GM12874 (cell line): ENCODE measurements around the gene PLPPR3.

Experiments used
- TF ChIP-seq, protein P1 (sequence below): IDR thresholded peaks from 2 replicates; pipeline ENCODE4 v1.5.1; 2011; ENCODE audit warnings: low read depth, mild to moderate bottlenecking, control low read depth, low read length, moderate library complexity; ENCODE audit not compliant: insufficient read depth

The PLPPR3 gene

DNA sequence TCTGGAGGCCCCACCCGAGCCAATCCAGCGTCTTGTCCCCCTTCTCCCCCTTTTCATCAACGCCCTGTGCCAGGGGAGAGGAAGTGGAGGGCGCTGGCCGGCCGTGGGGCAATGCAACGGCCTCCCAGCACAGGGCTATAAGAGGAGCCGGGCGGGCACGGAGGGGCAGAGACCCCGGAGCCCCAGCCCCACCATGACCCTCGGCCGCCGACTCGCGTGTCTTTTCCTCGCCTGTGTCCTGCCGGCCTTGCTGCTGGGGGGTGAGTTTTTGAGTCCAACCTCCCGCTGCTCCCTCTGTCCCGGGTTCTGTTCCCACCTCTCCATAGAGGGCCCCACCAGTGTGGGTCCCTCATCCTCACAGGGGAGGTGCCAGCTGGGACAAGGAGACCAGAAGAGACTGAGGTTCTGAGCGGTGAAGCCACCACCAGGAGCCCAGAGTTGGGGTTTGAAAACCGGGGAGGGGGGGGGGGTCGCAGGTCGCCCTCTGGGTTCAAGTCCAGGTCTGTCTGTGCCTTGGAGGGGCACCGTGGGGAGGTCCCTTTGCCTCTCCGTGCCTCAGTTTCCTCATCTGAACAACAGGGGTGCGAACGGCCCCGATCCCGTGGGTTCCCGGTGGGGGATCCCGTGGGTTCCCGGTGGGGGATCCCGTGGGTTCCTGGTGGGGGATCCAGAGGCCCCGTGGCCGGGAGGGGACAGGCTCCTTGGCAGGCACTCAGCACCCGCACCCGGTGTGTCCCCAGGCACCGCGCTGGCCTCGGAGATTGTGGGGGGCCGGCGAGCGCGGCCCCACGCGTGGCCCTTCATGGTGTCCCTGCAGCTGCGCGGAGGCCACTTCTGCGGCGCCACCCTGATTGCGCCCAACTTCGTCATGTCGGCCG, 30.6 kb upstream of the PLPPR3 start, which contains the start of gene ELANE:
Gene ELANE (plus strand): TSS at position 168 of the 878 bp plus-strand sequence. CDS start 26 bp downstream, at position 194.
- TF ChIP-seq, protein P1, sequence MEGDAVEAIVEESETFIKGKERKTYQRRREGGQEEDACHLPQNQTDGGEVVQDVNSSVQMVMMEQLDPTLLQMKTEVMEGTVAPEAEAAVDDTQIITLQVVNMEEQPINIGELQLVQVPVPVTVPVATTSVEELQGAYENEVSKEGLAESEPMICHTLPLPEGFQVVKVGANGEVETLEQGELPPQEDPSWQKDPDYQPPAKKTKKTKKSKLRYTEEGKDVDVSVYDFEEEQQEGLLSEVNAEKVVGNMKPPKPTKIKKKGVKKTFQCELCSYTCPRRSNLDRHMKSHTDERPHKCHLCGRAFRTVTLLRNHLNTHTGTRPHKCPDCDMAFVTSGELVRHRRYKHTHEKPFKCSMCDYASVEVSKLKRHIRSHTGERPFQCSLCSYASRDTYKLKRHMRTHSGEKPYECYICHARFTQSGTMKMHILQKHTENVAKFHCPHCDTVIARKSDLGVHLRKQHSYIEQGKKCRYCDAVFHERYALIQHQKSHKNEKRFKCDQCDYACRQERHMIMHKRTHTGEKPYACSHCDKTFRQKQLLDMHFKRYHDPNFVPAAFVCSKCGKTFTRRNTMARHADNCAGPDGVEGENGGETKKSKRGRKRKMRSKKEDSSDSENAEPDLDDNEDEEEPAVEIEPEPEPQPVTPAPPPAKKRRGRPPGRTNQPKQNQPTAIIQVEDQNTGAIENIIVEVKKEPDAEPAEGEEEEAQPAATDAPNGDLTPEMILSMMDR, result no peak

GRCh38 chr19:850979-851335, 29.2 kb upstream of the PLPPR3 start:
- TF ChIP-seq, protein P1, result no peak

- TF ChIP-seq, protein P1, result no peak
These were observed 28.6 kb upstream of the PLPPR3 start for GRCh38 chr19:850221-850978.

- TF ChIP-seq, protein P1, result no peak
These were observed 26.7 kb upstream of the PLPPR3 start for GRCh38 chr19:848386-848921.

- TF ChIP-seq, protein P1, result no peak
These were observed 24.2 kb upstream of the PLPPR3 start for GRCh38 chr19:845707-846521.

DNA sequence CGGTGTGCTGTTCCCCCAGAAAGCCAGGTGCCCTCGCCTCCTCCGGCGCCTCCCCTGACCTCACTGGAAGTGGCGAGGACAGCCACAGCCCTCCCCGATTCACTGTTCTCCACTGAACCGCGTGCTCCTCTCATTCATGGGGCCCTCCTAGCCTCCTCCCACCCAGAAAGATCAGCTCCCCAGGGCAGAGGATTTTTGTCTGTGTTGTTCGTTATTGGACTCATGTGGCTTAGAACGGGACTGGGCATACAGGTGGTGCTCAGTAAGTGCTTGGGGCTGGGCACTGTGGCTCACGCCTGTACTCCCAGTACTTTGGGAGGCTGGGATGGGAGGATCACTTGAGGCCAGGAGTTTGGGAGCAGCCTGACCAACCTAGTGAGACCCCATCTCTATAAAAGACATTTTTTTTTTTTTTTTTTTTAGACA, 22.8 kb upstream of the PLPPR3 start:
- TF ChIP-seq, protein P1, result no peak
